PC-9 (cell line): ENCODE results near the gene MORN4. TPM values are rescaled to one million over a fixed set of nuclear protein-coding genes. Genes with fewer than 3 reads are reported as not detected.

Experiments used
- Bru-seq: library from RNA; stranded (reverse); fragments of 400-500 nt; gene quantifications from one replicate; lab custom pipeline; 2021; lab: Mats Ljungman, UMichigan
- BruChase-seq, 2 experiments: library from RNA; stranded (reverse); fragments of 400-500 nt; gene quantifications; one replicate each; lab custom pipeline; 2021; lab: Mats Ljungman, UMichigan
- BruUV-seq: library from RNA; stranded (reverse); fragments of 400-500 nt; replicated peaks from 2 replicates; lab custom pipeline; 2021; lab: Mats Ljungman, UMichigan
- CTCF ChIA-PET: fragments of 300-600 bp; sonication (Branson Sonifier 250); formaldehyde crosslinking; loops from one replicate; lab custom pipeline; 2022; ENCODE audit warnings: antibody characterized with exemption; lab: Charles Lee
- POLR2A ChIA-PET: fragments of 300-600 bp; sonication (Branson Sonifier 250); formaldehyde crosslinking; loops from one replicate; lab custom pipeline; 2022; ENCODE audit warnings: antibody characterized with exemption; ENCODE audit not compliant: unreplicated experiment; lab: Charles Lee
- DNase-seq, 2 experiments: peaks; one replicate each; pipeline versions ENCODE4 v3.0.0 to v3.0.0-alpha.2; 2015 to 2022; ENCODE audit warnings: mixed read lengths in 1 of 2
- H2AFZ ChIP-seq: fragments of 200-600 bp; sonication (generic); 2 replicates; pipeline ENCODE4 v1.8.1; 2017; ENCODE audit warnings: antibody characterized with exemption
- H3F3A ChIP-seq: fragments of 200-600 bp; sonication (generic); 2 replicates; pipeline ENCODE4 v1.8.1; 2017; ENCODE audit warnings: antibody characterized with exemption, mild to moderate bottlenecking, low read depth; ENCODE audit not compliant: insufficient read depth
- H3K27ac ChIP-seq: fragments of 200-600 bp; sonication (generic); 2 replicates; pipeline ENCODE4 v1.6.1; 2016; ENCODE audit warnings: mixed run types
- H3K27me3 ChIP-seq: fragments of 200-600 bp; sonication (generic); 2 replicates; pipeline ENCODE4 v1.6.1; 2016; ENCODE audit warnings: low read depth, mixed run types; ENCODE audit not compliant: insufficient read depth
- H3K36me3 ChIP-seq: fragments of 200-600 bp; sonication (generic); 2 replicates; pipeline ENCODE4 v1.6.1; 2016; ENCODE audit warnings: low read depth, mixed run types
- H3K4me1 ChIP-seq: fragments of 200-600 bp; sonication (generic); replicated peaks from 2 replicates; pipeline ENCODE4 v1.6.1; 2016; ENCODE audit warnings: mixed run types; ENCODE audit not compliant: insufficient read depth
- H3K4me2 ChIP-seq: fragments of 200-600 bp; sonication (generic); 2 replicates; pipeline ENCODE4 v1.6.1; 2017; ENCODE audit warnings: mixed run types
- H3K4me3 ChIP-seq: fragments of 200-600 bp; sonication (generic); 2 replicates; pipeline ENCODE4 v1.6.1; 2016; ENCODE audit warnings: mixed run types
- H3K79me2 ChIP-seq: fragments of 200-600 bp; sonication (generic); 2 replicates; pipeline ENCODE4 v1.6.1; 2017; ENCODE audit warnings: low read depth, mixed run types
- H3K9me2 ChIP-seq: fragments of 200-600 bp; sonication (generic); 2 replicates; pipeline ENCODE4 v1.8.1; 2017; ENCODE audit warnings: mild to moderate bottlenecking; ENCODE audit not compliant: insufficient read depth
- H3K9me3 ChIP-seq: fragments of 200-600 bp; sonication (generic); 2 replicates; pipeline ENCODE4 v1.8.1; 2016; ENCODE audit warnings: low read depth; ENCODE audit not compliant: insufficient read depth
- H4K20me1 ChIP-seq: fragments of 200-600 bp; sonication (generic); 2 replicates; pipeline ENCODE4 v1.8.1; 2017; ENCODE audit not compliant: insufficient read depth
- CTCF ChIP-seq: fragments of 200-600 bp; sonication (generic); conservative IDR thresholded peaks from 2 replicates; pipeline ENCODE4 v1.6.1; 2017; ENCODE audit warnings: mixed run types, antibody characterized with exemption, mild to moderate bottlenecking, moderate library complexity
- EZH2 ChIP-seq: fragments of 200-600 bp; sonication (generic); IDR thresholded peaks from 2 replicates; pipeline ENCODE4 v1.8.0; 2017; ENCODE audit warnings: antibody characterized with exemption, low read depth
- intact Hi-C: fragments of 100-400 bp; cut with micrococcal nuclease; formaldehyde crosslinking; loops from one replicate; pipeline ENCODE4 v1.10.0; 2022; ENCODE audit not compliant: unreplicated experiment
- long read RNA-seq: library from polyadenylated mRNA; stranded (forward); transcript quantifications from one replicate; pipeline ENCODE4 v2.0.0, GENCODE V29; 2022
- total RNA-seq: library from RNA; stranded (reverse); gene quantifications from 2 replicates; pipeline ENCODE4 v1.2.3, GENCODE V29; 2021

The MORN4 gene
- 10.0 and 10.6 TPM in 2 replicates for total RNA-seq
- Bru-seq, nascent RNA: percentile 46 among the genes with signal in this experiment
- BruChase-seq, experiment 1, labeled RNA remaining after a 2-hour chase: percentile 49 among the genes with signal in this experiment
- BruChase-seq, experiment 2, labeled RNA remaining after a 6-hour chase: percentile 49 among the genes with signal in this experiment
- long read RNA-seq, transcript MORN4-201 (5 exons, 2,315 nt): major isoform, 16 of 25 reads
- long read RNA-seq, partial matches to known transcripts: 0 of 25 reads
- long read RNA-seq, other reads (novel, unspliced or antisense): 9 of 25 reads

- H3K27ac ChIP-seq: no peak within 1 kb of the TSS
- TF ChIP-seq CTCF: no peak
- no peak for TF ChIP-seq EZH2
- intact Hi-C loops: no loop called here
These were observed at the start of gene MORN4 for GRCh38 chr10:97632949-97633884. Gene MORN4, minus strand, starts transcription at chr10:97633500. Its CDS starts 13,847 bp downstream, at chr10:97619653.

GRCh38 chr10:97682042-97682441 is 48.7 kb upstream of the MORN4 start:
- TF ChIP-seq EZH2: no peak
- TF ChIP-seq CTCF: no peak
- no peaks in the 10 kb centered on the region for H3K27me3 ChIP-seq
- POLR2A ChIA-PET: interaction anchor here (0.8 kb wide), 1 partner anchor 29 kb away, joined by 5 read pairs; no protein-coding TSS in a partner anchor
- no peaks in the 10 kb centered on the region for H3K9me3 ChIP-seq
- H3K4me2 ChIP-seq: no peak overlapping the region
- no peak overlapping the region for H3K4me3 ChIP-seq
- H3K9me2 ChIP-seq: no peaks in the 10 kb centered on the region
- H4K20me1 ChIP-seq: no peaks in the 10 kb centered on the region
- BruUV-seq: no TSS peak
- no peak for DNase-seq
- H3K36me3 ChIP-seq: no peaks in the 10 kb centered on the region
- no peak overlapping the region for H2AFZ ChIP-seq
- intact Hi-C loops: loop anchor here (10.0 kb wide), 1 partner anchor 203 kb away; no protein-coding TSS in a partner anchor
- H3F3A ChIP-seq: peaks cover 26% of the 10 kb centered on the region
- CTCF ChIA-PET: no interaction called here
- no peak overlapping the region for H3K27ac ChIP-seq
- peaks cover 25% of the 10 kb centered on the region for H3K4me1 ChIP-seq
- H3K79me2 ChIP-seq: peaks cover 60% of the 10 kb centered on the region

More at GRCh38 chr10:97632949-97633884, at the start of gene MORN4:
- H2AFZ ChIP-seq: peak within 1 kb of the TSS; percentile 90
- ChIA-PET POLR2A (interaction anchor here (0.5 kb wide), 1 partner anchor 15 kb away, joined by 4 read pairs; no protein-coding TSS in a partner anchor), CTCF (interaction anchor here (0.5 kb wide), 1 partner anchor 16 kb away, joined by 12 read pairs; no protein-coding TSS in a partner anchor)
- no peaks in the 10 kb centered on the region for H3K9me3 ChIP-seq
- H3K4me3 ChIP-seq: peak within 1 kb of the TSS; percentile 83
- H3K79me2 ChIP-seq: 0 out of 2 replicates have a peak, but pooled peaks cover 4% of the 10 kb centered on the region
- DNase-seq: peak; percentile 72 to 84
- BruUV-seq: no TSS peak
- no peaks in the 10 kb centered on the region for H3K36me3 ChIP-seq
- H3F3A ChIP-seq: peaks cover under 1% of the 10 kb centered on the region; the same call in 1 of the 2 replicates
- H3K27me3 ChIP-seq: no peaks in the 10 kb centered on the region
- H3K4me1 ChIP-seq: no peaks in the 10 kb centered on the region
- H4K20me1 ChIP-seq: no peaks in the 10 kb centered on the region
- H3K4me2 ChIP-seq: peak within 1 kb of the TSS; percentile 84
- H3K9me2 ChIP-seq: no peaks in the 10 kb centered on the region

- intact Hi-C loops: no loop called here
- Histone ChIP-seq H3K4me3 (no peak overlapping the region), H3K36me3 (peaks cover 4% of the 10 kb centered on the region; the same call in 1 of the 2 replicates), H4K20me1 (no peaks in the 10 kb centered on the region), H3K9me3 (no peaks in the 10 kb centered on the region), H3K4me1 (peaks cover 15% of the 10 kb centered on the region), H3K4me2 (no peak overlapping the region), H3F3A (peaks cover 19% of the 10 kb centered on the region; the same call in 1 of the 2 replicates), H2AFZ (no peak overlapping the region), H3K9me2 (no peaks in the 10 kb centered on the region), H3K27me3 (no peaks in the 10 kb centered on the region), H3K79me2 (peaks cover 38% of the 10 kb centered on the region), H3K27ac (no peak overlapping the region)
- no peak for DNase-seq
- TF ChIP-seq CTCF (no peak), EZH2 (no peak)
- POLR2A ChIA-PET: no interaction called here
- CTCF ChIA-PET: no interaction called here
- BruUV-seq: no TSS peak
These were observed 46.3 kb upstream of the MORN4 start for GRCh38 chr10:97679594-97679993.
